Stimulated activated CD4-positive, alpha-beta T cell treated with anti-CD3 and anti-CD28 coated beads, Interleukin-15, amount 100 ng/mL, for 1 hour (primary cell): ENCODE data around the gene MUC2.

ENCODE experiments used
- DNase-seq, 2 donors: peaks; one replicate each; pipeline ENCODE4 v3.0.0-alpha.2; 2020; ENCODE audit warnings: low read depth in 1 of 2, low spot score in 1 of 2

MUC2 gene

DNA sequence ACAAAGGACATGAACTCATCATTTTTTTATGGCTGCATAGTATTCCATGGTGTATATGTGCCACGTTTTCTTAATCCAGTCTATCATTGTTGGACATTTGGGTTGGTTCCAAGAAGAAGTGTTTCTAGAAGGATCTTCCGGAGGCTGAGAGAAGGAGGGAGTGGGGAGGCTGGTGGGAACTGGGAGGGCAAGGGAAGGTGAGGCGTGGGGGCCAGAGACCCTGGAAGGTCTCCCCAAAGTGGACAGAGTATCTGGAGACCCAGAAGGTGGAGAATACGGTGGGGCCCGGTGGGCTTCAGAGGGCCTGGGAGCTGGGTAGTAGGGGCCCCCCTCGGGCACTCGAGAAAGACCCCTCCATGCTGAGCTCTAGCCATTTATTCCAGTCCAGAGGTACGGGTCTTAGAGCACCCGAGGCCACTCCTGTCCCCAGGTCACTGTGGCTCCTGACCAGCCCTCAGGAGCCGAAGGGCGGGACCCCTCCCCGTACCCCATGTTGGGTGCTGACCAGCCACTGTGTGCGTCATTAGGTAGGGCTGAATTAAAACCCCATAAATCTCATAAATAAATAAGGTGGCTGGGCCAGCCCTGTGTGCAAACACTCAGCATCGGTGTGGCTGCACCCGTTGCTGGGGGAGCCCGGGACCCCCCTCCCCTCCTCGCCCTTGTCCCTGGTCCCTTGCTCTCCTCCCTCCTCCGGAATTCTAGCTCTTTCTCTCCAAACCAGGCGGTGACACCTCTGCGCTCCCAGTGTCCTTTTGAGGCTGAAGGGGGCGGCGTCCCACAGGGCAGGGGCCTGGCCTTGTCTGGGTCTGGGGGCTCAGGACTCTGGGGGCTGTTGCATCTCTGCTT, 44.3 kb downstream of the MUC2 start:
- DNase-seq: no peak

DNA sequence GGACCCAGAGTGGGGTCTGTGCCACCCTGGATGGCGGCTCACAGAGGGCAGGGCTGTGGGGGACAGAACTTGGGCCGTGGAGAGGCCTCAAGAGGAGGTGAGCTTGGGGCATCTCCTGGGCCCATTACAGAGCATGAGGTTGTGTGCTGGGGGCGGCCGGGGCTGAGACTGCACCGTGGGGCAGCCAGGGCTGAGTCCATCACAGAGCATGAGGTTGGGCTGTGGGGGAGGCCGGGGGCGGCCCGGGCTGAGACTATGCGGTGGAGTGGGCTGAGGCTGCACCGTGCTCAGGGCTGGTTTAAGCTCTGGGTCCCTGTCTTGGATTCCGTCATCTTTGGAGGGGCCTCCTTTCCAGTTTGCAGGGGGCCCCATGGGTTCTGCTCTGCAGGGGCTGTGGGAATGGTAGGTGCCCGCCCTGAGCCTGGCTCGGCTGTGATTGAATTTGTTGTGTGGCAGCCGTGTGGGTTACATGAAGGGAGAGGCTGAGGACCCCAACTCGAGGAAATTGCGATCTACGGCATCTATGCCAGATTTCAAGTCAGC, 45.0 kb downstream of the MUC2 start:
- DNase-seq: no peak

DNA sequence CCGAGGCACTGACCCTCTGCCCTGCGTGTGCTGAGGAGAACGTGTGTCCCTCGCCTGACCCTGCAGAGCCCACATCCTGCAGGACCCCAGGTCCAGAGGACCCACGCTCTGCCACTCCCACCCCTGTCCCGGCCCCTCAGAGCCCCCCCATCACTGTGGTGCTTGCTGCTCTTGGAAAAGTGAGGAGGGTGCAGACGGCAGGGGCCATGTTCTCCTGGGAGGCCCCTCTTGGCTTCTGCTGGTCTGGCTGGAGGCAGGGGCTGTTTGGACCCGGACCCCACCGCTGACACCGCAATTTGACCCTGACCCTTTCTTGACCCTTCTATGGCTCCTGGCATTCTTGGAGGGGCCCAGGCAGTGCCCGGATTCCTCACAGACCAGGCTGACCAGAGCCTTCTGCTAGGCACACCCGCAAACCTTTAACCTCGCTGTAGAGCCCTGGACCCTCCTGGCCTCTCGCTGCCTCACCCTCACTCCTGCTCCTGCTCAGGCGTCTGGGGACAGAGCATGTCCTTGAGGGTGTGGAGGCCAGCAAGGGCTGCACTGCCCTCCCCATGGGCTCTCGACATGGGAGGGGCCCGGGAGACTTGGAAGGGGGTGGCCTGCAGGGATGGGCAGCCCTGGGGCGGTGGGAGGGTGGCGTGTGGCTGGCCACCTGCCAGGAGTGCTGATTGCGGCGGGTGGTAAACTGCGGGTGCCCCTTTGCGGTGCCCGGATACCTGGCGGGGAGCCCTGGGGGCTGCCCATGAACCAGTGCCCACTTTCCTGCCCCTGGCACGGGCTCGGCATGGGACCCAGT, 46.1 kb downstream of the MUC2 start:
- DNase-seq: no peak

DNA sequence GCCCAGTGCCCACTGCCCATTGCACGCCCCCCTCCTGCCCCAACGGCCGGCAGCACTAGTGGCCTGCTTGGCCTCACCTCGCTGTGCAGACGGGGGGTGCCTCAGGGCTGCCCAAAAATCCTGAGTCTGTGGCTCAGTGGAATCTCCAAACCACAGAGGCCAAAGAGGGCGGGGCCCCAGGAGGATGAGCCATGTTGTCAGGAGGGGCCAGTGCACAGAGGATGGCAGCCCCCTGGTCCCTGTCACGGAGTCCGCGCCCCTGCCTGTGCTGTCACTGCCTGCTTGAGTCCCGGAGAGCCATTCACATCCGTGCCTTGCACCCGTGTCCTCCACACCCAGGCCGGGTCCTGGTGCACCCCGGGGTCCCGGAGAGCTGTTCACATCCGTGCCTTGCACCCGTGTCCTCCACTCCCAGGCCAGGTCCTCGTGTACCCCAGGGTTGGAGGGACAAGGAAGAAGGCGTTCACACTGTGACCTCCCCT, 46.7 kb downstream of the MUC2 start:
- DNase-seq: no peak

DNA sequence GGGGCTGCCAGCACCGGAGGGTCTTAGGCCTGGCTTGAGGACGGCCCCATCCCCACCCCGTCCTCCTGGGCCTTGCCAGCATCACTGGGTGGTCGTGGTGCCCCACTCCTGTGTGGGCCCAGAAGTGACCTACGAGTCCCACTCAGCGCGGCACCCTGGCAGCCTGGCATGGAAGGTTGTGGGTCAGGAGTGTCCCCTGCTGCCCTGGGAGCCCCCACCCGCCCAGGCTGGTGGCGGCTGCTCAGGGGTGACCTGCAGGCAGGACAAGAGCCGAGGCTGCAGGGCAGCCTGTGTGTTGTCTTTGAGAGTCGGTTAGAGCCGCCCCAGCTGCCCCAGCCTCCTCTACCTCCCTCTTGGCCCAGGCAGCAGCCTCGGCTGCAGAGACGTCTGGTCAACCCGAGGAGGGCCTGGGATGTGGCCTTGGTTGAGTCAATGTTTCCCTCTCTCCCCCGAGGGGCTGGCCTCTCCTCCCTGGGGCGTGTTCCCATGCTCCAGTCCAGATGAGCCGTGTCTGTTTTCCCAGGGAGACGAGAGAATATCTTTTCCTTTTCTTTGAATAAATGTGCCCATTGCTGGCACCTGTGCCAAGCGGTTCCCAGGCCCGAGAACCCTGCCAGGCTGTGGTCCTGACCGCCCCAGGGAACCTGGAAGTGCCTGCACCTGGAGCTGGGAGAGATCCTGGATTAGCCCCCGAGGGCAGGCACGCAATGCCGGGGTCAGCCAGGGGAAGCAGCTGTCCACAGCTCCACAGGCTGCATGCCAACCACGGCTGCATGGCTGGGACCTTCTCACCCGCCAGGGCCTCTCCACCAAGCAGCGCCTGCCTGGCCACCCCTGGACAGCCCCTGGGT, 47.4 kb downstream of the MUC2 start:
- no peak for DNase-seq

DNA sequence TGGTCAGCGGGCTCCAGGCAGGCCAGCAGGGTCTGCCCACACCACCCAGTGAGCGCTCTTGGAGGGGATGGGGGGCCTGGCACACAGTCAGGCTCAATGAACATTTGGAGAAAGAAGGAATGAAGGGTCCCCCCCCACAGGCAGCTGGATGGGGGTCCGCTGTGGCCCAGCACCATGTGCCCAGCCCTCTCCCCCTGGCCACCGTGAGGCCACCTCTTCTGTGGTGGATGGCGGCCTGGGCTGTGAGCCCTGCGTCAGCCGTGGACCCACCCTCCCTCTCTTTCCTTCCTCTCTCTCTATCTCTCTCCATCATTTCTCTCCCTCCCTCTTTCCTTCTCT, 48.0 kb downstream of the MUC2 start:
- no peak for DNase-seq

DNA sequence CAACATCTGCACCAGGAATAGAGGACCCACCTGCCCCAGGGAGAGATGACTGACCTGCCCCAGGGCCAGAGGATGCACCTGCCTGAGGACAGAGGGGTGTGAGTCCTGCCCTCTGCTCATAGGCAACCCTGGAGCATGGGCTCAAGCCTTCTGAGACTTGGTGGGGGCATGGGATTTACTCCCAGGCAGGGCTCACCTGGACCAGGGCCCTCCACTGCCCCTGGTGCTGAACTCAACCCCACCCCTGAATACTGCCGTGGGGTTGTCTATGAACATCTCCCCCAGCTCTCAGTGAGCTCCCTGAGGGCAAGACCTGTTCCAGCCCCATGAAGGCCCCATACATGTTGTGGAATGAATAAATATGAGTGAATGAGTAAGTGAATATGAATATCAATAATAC, 49.3 kb downstream of the MUC2 start:
- no peak for DNase-seq
